EL (cell line): ENCODE measurements around the gene PRICKLE1.
"Not testable (repeated sequence)": the region's sequence is repeated elsewhere in the genome, so short reads cannot be mapped to it uniquely, and the experiment has no call there.

Experiments used
- DNase-seq: peaks from one replicate; pipeline ENCODE4 v3.0.0-alpha.2; 2016

PRICKLE1 gene

GRCh38 chr12:42552822-42553221 is 36.7 kb downstream of the PRICKLE1 start:
- DNase-seq, result no peak

- no peak for DNase-seq
These were observed 38.7 kb downstream of the PRICKLE1 start for GRCh38 chr12:42550800-42551199.

- DNase-seq, result no peak
These were observed 42.8 kb downstream of the PRICKLE1 start for GRCh38 chr12:42546709-42547108.

- DNase-seq, result peak; percentile 10
These were observed 47.6 kb downstream of the PRICKLE1 start for GRCh38 chr12:42541965-42542364.

- not testable (repeated sequence) for DNase-seq
These were observed 48.2 kb downstream of the PRICKLE1 start for GRCh38 chr12:42541308-42541707.

- DNase-seq, result no peak
These were observed 49.9 kb downstream of the PRICKLE1 start for GRCh38 chr12:42539696-42540095.

- DNase-seq, result no peak
These were observed 51.3 kb downstream of the PRICKLE1 start for GRCh38 chr12:42538203-42538602.

GRCh38 chr12:42534184-42534838 is 55.2 kb downstream of the PRICKLE1 start:
- DNase-seq, result no peak

- no peak for DNase-seq
These were observed 59.3 kb downstream of the PRICKLE1 start for GRCh38 chr12:42530284-42530683.

GRCh38 chr12:42525444-42525843 is 64.1 kb downstream of the PRICKLE1 start:
- DNase-seq, result no peak

- no peak for DNase-seq
These were observed 64.8 kb downstream of the PRICKLE1 start for GRCh38 chr12:42524716-42525115.

GRCh38 chr12:42516573-42516972 is 73.0 kb downstream of the PRICKLE1 start:
- DNase-seq, result no peak

- DNase-seq, result no peak
These were observed 77.9 kb downstream of the PRICKLE1 start for GRCh38 chr12:42511656-42512055.

GRCh38 chr12:42510823-42511222 is 78.7 kb downstream of the PRICKLE1 start:
- DNase-seq, result no peak

GRCh38 chr12:42508913-42509460 is 80.6 kb downstream of the PRICKLE1 start:
- no peak for DNase-seq

- DNase-seq, result no peak
These were observed 82.0 kb downstream of the PRICKLE1 start for GRCh38 chr12:42507565-42507964.

GRCh38 chr12:42507081-42507480 is 82.5 kb downstream of the PRICKLE1 start:
- DNase-seq, result no peak

GRCh38 chr12:42504049-42504448 is 85.5 kb downstream of the PRICKLE1 start:
- peak; percentile 32 for DNase-seq

GRCh38 chr12:42502682-42503081 is 86.9 kb downstream of the PRICKLE1 start:
- no peak for DNase-seq

GRCh38 chr12:42498549-42499247 is 90.8 kb downstream of the PRICKLE1 start:
- no peak for DNase-seq

- no peak for DNase-seq
These were observed 92.7 kb downstream of the PRICKLE1 start for GRCh38 chr12:42496886-42497285.

GRCh38 chr12:42495244-42495643 is 94.3 kb downstream of the PRICKLE1 start:
- no peak for DNase-seq

GRCh38 chr12:42492267-42492666 is 97.3 kb downstream of the PRICKLE1 start:
- no peak for DNase-seq

GRCh38 chr12:42490261-42490842 is 99.2 kb downstream of the PRICKLE1 start:
- DNase-seq, result no peak
